Activated naive CD8-positive, alpha-beta T cell treated with anti-CD3 and anti-CD28 coated beads, Interleukin-2, amount 50 U/mL, for 16 hours (primary cell): Measurements from ENCODE around the gene CLN3.
"Not testable (repeated sequence)": the region's sequence is repeated elsewhere in the genome, so short reads cannot be mapped to it uniquely, and the experiment has no call there.

Experiments used
- DNase-seq: peaks from one replicate; pipeline ENCODE4 v3.0.0-alpha.2; 2020; ENCODE audit warnings: low read depth, low spot score

CLN3 gene

DNA sequence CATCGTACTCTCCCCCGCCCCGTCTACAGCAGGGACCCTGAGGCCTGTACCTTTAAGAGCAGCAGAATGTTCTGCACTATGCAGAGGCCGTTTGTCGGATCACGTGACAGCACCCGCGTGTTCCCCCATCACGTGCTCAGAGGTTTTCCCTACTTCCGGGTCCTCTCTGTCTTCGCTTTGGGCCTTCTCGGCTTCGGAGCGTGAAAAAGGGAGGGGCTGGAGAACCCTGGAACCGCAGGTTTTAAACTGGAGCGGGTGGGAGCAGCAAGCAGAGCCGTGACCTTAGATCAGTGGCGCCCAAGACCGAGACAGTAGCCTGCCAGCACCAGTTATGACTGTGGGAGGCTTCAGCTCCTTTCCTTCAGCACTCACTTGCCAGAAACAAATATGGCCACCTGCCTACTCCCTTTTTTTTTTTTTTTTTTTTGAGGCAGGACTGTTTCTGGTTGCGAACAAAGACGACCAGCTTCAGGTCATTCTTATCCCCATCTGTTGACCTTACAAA, at the start of gene CLN3:
Gene CLN3 (minus strand): TSS at position 105 of the 505 bp plus-strand sequence. CDS start 315 bp downstream, outside the sequence.
- peak; percentile 56 for DNase-seq

DNA sequence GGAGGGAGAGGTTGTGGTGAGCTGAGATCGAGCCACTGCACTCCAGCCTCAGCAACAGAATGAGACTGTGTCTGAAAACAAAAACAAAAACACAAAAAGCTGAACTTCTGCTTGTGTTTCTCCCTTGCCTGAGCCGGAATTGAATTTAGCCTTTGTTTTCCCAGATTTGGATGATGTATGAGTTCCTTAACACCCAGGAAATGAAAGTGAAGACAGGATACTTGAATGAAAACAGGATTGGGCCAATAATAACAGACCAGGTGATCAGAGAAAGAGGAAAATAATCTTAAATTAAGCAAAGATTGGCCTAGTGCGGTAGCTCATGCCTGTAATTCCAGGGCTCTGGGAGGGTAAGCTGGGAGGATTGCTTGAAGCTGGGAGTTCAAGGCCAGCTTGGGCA, 48.5 kb upstream of the CLN3 start:
- DNase-seq, result no peak

DNA sequence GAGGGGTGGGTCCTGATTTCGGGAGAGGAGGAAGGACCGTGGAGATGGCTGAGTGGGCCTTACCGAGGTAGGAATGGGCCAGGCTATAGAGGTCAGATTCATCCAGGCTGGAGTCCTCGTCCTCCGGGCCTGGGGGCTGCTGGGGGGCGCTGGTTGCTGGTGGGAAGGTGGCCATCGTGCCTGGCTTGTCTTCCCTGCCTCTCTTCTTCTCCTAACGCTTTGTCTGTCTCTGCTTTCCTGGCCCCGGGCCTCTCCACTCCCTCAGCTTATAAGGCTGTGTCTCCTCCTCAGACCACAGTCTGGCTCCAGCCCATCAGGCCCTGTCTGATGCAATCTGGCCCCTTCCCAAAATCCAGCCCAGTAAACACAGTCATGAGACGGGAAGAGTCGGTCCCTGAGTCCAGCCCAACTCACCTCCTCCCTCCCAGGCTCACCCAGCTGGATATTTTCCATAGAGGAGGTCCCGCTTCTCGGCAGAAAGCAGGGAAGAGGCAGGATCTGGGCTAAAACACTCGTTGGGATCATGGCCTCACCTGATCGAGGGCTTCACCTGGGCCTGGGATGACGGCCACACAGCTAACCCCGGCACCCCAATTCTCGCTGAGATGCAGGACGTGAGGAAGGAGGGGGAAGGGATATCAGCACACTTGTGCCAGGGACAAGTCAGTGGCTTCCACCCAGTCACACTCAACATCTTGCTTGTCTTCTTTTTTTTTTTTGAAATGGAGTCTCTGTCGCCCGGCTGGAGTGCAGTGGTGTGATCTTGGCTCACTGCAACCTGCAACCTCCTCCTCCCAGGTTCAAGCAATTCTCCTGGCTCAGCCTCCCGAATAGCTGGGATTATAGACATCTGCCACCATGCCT, 47.1 kb upstream of the CLN3 start, which contains the start of gene NUPR1:
Gene NUPR1 (minus strand): TSS at position 242 of the 864 bp plus-strand sequence. CDS start 67 bp downstream, at position 175.
- DNase-seq, result no peak

DNA sequence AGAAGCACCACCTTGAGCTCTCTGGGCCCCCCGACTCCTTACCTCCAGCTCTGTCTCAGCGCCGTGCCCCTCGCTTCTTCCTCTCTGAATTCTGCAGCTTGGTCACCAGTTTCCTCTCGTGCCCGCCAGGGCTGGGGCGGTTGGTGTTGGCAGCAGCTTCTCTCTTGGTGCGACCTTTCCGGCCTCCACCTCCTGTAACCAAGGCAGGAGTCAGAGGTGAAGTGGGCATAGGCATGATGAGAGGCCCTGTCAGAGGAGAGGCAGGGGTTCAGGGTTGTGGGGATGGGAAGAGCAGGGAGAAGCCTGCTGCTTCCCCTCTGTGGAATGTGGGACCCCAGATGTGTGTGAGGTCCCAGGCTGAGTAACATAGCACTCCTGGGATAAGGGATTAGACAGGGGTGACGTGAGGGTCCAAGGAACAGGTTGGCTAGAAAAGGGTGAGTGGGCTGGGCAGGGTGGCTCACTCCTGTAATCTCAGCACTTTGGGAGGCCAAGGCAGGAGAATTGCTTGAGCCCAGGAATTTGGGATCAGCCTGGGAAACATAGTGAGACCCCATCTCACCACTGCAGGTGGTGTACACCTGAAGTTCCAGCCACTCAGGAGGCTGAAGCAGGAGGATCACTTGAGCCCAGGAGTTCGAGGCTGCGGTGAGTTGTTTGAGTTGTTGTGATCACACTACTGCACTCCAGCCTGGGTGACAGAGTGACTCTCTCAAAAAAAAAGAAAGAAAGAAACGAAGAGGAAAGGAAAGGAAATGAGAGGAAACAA, 46.3 kb upstream of the CLN3 start:
- no peak for DNase-seq

DNA sequence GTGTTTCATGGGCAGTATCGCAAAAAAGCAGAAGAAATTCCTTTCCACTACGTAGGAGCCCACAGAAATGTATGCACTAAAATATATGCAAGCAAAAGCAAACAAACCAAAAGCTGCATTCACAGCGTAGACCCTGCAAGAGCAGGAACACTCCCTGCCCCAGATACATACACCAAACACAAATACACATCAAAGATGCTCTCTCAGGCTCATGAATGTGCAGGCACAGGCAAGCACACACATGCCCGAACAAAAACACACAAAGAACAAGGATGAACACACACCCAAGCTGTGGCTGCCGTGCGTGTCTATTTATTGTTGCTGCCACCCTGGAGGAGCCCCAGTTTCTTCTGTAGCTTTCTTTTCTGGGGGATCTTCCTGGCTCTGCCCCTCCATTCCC, 45.2 kb upstream of the CLN3 start:
- no peak for DNase-seq

DNA sequence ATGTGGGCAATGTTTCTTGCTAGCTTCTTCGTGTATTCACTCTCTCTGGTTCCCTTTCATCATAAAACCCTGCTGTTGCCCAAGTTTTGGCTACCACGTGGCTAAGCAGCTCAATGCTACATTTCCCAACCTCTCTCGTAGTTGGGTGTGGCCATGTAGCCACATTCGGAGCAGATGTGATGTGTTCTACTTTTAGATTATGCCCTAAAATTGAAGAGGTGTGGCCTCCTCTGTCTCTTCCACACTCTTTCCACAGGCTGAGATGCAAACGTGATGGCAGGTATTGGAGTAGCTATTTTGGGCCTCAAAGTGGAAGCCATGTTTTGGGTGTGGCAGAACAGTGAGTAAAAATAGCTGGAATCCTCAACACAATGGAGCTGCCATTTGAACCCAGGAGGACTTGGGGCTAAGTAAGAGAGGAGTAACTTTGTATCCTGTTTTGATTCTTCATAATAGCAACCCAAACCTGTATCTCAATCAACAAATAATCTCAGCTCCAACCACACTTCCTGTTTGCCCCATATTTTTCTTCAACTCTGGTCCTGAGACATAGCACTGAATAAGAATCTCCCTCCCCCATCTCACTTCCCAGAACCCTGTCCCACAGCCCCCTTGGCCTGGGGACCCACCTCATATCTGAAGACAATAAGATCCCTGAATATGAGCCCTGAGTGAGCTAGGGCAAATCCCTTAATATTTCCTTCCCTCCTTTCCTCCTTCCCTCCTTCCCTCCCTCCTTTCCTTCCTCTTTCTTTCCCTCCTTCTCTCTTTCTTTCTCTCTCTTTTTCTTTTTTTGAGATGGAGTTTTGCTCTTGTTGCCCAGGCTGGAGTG, 42.9 kb upstream of the CLN3 start:
- no peak for DNase-seq

DNA sequence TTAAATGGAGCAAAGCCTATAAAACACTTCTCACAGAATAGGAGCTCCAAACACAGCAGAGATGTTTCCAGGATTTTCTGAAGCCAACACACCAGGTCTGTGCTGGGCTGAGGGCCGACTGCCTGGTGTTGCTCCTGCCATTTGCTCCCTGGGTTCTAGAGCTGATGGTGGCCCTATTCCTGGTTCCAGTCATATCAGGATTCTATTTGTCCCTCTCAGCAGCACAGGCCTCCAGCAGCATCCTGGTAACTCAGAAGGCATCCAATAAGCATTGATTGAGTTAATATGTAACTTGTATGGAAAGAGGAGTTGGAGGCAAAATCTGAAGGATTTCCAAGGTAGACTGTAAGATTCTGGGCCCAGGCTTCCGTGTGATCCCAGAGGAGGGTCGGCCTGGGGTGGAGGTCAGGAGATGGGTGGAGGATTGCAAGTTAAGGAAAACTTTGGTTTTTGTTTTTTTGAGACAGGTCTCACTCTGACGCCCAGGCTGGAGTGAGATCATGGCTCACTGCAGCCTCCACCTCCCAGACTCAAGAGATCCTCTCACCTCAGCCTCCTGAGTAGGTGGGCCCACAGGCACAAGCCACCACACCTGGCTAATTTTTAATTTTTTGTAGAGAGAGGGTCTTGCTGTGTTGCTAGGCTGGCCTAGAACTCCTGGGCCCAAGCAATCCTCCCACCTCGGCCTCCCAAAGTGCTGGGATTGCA, 41.2 kb upstream of the CLN3 start:
- DNase-seq, result no peak

DNA sequence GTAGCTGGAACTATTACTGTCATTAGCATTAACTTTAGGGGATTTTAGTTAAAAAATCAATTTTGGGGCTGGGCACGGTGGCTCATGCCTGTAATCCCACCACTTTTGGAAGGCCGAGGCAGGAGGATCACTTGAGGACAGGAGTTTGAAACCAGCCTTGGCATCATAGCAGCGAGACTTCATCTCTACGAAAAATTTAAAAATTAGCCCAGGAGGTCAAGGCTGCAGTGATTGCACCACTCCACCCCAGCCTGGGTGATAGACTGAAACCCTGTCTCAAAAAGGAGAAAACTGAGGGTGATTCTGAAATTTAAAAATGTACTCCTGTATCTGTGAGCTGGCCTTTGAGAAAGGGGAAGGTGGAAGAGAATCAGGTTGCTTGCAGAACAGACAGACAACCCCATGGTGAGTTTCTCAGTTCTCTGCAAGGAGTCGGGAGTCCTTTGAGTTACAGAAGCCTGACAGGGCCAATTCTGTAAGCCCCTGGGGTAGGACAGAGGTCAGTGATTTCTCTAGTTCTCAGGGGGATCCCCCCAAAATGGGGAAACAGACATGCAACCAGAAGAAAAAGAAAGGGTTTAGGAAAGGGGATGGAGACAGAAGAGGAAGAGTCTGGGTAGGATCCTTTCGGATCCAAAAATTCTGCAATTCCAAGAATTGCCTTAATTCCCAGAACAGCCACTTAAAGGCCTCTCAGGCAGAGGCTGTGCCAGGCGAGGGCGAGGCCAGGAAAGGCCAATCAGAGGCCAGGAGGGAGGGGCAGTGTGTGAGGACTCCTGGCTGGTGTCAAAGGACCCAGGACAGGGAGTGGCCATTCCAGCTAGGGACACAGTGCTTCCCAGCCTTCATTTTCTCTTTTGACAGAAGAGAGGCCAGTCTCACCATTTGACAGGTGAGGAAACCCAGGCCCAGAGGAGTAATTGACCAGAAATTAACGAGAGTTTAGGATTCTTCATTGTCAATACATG, 40.2 kb upstream of the CLN3 start:
- DNase-seq, result no peak

DNA sequence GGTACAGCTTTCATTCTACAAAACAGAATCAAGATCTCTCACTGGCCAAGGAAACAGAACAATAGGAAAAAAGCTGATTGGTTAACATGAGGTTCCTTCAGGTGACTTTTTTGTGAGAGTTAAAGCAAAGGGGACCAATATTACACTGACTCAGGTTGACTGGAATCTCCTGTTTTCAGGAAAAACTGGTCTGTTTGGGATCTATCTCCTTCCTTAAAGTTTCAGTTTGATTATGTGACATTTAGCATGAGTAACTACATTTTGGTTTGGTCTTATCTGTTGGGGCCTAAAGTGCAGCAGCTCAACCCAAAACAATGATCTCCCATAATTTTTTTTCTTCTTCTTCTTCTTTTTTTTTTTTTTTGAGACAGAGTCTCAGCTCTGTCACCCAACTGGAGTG, 37.2 kb upstream of the CLN3 start:
- no peak for DNase-seq

DNA sequence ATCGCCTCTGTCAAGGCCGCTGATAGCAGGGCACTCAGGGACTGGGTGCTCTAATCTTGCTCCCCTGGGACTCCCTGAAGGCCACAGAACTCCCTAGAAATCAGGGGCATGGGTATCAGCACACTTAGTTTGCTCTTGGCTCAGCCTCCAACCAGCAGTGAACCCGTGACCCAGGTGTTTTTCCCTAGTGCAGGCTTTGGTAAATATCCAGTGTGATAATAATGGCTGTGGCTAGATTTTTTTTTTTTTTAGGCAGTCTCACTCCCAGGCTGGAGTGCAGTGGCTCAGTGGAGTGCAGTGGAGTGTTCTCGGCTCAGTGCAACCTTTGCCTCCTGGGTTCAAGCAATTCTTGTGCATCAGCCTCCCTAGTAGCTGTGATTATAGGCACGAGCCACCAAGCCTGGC, 36.6 kb upstream of the CLN3 start:
- no peak for DNase-seq

DNA sequence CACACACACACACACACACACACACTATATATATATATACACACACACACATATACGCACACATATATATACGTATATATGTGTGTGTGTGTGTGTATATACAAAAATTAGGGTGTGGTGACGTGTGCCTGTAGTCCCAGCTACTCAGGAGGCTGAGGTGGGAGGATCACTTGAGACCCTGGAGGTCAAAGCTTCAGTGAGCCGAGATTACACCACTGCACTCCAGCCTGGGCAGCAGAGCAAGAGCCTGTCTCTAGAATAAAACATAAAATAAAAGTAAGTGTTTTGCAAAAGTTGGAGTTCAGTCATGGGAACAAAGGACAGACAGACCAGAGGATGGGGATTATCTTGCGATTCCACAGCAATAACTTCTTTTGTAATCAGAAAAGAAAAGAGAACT, 36.1 kb upstream of the CLN3 start:
- no peak for DNase-seq

DNA sequence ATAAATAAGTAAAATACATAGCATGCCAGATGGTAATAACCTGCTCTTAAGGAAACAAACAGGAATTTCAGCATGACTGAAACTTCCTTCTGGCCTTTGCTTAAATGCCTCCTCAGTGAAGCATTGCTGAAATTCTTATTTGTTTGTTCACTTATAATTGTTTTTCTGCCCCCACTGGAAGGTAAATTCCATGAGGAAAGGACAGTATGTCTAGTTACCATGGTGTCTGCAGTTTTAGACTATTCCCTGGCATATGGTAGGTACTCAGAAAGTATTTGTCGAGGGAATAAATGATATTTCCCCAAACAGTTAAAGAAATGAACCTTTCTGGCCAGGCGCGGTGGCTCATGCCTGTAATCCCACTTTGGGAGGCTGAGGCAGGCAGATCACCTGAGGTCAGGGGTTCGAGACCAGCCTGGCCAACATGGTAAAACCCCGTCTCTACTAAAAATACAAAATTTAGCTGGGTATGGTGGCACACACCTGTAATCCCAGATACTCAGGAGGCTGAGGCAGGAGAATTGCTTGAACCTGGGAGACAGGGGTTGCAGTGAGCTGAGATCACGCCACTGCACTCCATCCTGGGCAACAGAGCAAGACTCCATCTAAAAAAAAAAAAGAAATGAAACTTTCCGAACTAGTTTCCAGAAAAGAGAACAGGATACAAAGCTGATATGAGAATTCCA, 35.4 kb upstream of the CLN3 start:
- DNase-seq, result not testable (repeated sequence)

DNA sequence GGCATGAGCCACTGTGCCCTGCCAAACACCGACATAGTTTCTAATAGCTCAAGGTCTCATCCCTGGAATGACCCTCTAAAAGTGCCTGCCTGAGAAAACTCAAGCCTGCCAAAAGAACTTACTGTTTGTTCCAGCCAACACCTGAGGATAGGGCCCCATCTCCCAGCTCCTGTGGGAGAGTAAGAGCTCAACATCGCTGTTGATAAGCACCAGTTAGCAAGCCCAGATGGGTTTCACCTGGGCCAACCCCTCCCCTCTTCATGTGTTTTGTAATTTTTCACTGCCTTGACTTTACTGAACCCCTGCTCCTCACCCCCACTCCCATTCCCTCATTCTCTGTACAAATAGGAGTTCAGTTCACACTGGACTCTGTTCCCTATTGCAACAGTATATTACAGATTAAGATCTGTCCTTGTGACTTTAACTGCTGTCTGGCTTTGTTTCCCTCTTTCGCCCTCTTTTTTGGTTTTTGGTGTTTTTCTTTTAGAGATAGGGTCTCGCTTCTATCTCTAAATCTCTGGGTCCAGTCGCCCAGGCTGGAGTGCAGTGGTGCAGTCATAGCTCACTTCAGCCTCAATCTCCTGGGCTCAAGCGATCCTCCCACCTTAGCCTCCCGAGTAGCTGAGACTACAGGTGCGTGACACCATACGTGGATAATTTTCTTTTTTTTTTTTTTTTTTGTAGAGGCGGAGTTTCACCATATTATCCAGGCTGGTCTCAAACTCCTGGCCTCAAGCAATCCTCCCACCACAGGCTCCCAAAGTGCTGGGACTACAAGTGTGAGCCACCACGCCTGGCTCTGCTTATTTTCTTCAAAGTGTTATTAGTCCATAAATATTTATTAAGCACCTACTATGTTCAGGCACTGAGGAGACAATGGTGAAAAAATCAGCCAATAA, 34.6 kb upstream of the CLN3 start:
- no peak for DNase-seq

DNA sequence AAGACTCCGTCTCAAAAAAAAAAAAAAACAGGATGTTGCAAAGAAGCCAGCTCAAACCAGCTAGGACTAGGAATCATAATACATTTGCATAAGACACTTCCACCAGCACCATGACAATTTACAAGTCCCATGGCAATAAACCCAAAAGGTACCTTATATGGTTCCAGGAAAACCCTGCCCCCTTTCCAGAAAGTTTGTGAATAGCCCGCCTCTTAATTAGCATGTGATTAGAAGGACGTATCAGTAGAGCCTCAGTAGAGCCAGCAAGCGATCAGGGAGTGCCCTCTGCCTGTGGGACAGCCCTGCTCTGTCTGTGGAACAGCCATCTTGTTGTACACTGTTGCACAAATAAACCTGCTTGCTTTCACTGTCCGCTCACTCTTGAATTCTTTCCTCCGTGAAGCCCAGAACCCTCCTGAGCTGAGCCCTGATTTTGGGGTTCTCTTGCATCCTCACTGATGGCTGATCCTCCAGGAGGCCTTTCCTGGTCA, 32.9 kb upstream of the CLN3 start:
- no peak for DNase-seq

DNA sequence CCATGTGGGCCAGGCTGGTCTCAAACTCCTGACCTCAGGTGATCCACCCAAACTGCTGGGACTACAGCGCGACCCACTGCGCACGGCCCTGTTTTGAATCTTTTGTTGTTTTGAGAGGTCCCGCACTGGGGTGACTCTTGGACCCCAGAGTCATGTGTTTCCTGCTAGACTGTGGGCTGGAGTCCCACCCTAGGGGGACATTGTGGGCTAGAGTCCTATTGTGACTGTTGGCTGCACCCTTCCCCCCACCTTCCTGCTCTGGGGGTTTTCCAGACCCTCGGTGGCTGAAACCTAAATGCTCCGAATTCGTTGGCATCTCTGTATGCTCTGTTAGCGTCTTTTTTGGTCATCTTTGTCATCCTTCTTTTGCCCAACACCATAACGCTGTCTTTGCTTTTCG, 30.9 kb upstream of the CLN3 start:
- no peak for DNase-seq

DNA sequence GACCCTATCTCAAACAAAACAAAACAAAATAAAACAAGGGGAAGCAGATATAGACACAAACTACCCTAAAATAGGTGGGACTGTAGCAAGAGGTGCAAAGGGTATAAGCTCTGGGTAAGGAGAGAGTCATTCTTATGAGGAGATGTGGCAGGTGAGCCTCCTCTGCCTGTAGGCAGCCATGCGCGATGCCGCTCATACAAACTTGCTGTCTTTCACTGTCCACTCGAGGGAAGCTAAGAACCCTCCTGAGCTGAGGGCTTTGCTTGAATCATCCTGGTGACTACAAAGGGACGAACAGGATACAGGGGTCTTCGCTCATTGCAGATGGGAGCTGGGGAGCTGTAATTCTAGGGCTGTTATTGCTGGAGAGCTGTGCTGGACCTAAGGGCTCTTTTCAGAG, 29.6 kb upstream of the CLN3 start:
- no peak for DNase-seq

DNA sequence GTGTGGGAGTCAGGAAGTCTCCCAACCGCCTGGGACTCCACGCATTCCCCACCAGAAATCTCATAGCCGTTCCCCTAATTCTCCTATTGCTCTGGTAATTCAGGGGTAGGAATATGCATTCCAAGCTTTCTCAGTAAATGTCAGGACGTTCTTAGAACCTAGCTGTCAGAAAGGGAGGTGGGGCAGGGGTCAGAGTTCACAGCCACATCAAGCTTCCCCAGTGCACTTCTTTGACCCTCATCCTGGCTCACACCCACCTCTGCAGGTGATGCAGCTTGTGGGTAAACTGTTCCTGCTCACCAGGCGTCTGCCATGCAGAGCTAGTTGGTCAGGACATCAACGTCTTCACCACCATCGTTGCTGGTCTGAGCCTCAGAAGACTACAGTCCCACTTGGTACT, 28.8 kb upstream of the CLN3 start:
- no peak for DNase-seq

DNA sequence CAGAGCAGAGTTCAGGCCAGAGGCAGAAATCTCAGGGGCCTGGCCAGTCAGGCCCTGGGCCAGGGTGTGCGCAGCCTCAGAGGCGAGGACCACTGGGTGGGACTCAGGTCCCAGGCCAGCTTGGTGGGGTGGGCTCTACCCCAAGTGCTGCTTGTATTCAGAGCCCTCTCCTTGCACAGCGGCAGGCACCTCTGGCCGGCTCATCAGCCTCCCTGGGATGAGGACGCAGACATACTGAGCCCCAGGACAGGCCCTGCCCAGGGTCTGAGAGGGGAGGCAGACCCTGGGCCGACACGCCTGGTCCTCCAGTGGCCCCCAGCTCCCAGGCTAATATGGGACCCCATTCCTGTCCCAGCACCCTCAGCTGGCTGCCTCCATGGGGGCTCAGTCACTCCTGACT, 22.4 kb upstream of the CLN3 start:
- no peak for DNase-seq
